ENCODE data around the gene C16orf74. TPM values are rescaled to one million over a fixed set of nuclear protein-coding genes. Genes with fewer than 3 reads are reported as not detected.

The C16orf74 gene
- total RNA-seq, 4 donors from 2014 or later: 5.4 to 13.0 (median 7.9) TPM

DNA sequence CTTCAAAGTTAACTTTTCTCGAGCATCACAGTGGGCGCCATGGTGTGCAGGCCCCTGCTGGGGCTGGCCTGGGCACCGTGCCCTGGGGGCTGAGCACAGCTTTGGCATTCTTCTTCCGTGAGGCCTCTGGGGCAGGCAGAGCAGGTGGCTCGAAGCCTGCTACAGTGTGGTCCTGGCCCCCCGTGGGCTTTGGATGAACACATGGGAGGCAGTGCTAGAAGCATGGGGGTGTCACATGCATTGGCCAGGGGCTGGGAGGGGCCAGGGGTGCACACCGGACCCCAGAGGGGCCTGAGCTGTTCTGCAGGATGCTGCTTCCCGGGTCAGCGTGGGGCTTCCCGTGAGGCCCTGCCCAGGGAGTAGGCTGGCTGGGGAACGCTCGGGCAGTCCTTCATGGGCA is 12.1 kb upstream of the C16orf74 start:
- DNase-seq (ENCODE audit: low spot score in 2 of 2): no peak
- no peak for TF ChIP-seq POLR2A (IDR thresholded peaks at IDR 0.05)
- TF ChIP-seq, protein P1, sequence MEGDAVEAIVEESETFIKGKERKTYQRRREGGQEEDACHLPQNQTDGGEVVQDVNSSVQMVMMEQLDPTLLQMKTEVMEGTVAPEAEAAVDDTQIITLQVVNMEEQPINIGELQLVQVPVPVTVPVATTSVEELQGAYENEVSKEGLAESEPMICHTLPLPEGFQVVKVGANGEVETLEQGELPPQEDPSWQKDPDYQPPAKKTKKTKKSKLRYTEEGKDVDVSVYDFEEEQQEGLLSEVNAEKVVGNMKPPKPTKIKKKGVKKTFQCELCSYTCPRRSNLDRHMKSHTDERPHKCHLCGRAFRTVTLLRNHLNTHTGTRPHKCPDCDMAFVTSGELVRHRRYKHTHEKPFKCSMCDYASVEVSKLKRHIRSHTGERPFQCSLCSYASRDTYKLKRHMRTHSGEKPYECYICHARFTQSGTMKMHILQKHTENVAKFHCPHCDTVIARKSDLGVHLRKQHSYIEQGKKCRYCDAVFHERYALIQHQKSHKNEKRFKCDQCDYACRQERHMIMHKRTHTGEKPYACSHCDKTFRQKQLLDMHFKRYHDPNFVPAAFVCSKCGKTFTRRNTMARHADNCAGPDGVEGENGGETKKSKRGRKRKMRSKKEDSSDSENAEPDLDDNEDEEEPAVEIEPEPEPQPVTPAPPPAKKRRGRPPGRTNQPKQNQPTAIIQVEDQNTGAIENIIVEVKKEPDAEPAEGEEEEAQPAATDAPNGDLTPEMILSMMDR (IDR thresholded peaks at IDR 0.05): no peak
- intact Hi-C loops (cut with DNase I; ENCODE audit: low total_unique reads): no loop called here
- H3K4me3 ChIP-seq (ENCODE audit: low read depth, poor library complexity, severe bottlenecking): no peak overlapping the region
- 90 to 96% methylated on average over 7 to 9 of the region's 12 CpGs for WGBS, 2 donors

DNA sequence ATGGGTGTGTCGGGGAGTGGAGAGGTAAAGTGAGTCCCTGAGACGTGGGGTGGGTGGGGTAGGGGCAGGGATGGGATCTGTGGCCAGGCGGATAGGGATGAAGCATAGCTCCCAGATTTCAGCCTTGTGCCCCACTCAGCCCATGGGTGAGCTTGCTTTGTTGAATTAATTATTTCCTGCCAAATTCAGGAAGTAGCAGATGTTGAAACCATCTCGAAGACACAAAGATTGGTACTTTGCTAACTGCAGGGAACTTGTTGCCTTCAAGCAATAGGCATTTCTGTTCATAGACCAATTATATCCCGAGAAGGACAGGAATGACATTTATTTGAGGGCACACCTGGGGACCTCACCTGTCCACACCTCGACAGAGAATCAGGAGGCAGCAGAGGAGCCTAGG is 11.0 kb upstream of the C16orf74 start:
- 60 to 68% methylated on average over 6 of the region's 6 CpGs for WGBS, 2 donors
- TF ChIP-seq, protein P1 (IDR thresholded peaks at IDR 0.05): no peak
- TF ChIP-seq POLR2A (IDR thresholded peaks at IDR 0.05): no peak

DNA sequence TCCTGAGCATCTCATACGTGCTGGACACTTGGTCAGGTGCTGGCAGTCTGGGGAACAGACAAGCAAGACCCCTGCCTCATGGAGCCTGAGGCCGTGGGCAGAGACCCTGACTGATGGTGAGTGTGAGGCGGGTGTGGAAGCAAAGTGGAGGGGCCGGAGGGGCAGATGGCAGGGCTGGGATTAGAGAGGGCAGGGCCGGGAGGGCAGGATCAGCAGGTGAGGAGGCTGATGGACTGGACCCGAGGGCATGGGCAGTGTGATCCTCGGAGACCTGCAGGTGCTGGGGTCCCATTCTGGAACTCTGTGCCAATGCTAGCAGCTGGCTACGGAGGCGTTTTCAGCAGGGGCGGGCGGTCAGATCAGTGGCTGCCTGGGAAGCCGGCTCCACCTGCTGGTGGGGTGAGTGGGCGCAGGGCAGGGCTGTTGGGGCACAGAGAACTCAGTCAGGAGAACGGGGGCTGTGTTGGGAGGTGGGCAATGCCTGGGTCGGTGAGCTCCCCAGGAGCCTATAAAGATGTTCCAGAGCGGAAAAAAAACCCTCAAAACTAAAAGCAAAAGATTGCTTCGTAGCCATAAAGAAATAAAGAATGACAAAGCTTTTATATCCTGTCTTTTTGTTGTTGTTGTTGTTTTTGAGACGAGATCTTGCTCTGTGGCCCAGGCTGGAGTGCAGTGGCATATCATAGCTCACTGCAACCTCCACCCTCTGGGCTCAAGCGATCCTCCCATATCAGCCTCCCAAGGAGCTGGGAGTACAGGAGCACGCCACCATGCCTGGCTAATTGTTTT is 8.9 kb upstream of the C16orf74 start:
- WGBS, 2 donors: 58 to 67% methylated on average over 20 of the region's 20 CpGs
- no peak for TF ChIP-seq POLR2A (IDR thresholded peaks at IDR 0.05)
- TF ChIP-seq, protein P1 (IDR thresholded peaks at IDR 0.05): no peak
- intact Hi-C loops (cut with DNase I; ENCODE audit: low total_unique reads): no loop called here
- H3K4me3 ChIP-seq (ENCODE audit: low read depth, poor library complexity, severe bottlenecking): no peak overlapping the region
- no peak for DNase-seq (ENCODE audit: low spot score in 2 of 2)

More for the DNA sequence above, 11.0 kb upstream of the C16orf74 start:
- no peak overlapping the region for H3K4me3 ChIP-seq (ENCODE audit: low read depth, poor library complexity, severe bottlenecking)
- no peak for DNase-seq (ENCODE audit: low spot score in 2 of 2)
- intact Hi-C loops (cut with DNase I; ENCODE audit: low total_unique reads): no loop called here

DNA sequence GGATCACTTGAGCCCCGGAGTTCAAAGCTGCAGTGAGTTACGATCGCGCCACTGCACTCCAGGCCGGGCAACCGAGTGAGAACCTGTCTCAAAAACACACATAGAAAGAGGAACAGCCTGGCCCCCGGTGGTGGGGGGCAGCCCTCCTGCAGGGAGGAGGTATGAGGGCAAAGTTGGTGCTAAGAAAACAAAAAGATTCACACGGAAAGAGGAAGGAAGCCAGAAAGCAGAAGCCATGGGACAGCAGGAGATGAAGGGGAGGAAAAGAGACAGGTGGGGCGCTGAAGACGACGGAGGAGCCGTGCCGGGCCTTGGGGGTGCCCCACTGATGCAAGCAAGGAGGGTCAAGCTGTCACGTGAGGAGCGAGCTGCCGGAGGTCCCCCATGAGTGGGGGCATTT is 8.2 kb upstream of the C16orf74 start:
- TF ChIP-seq, protein P1 (IDR thresholded peaks at IDR 0.05): no peak
- no peak for TF ChIP-seq POLR2A (IDR thresholded peaks at IDR 0.05)
- H3K4me3 ChIP-seq (ENCODE audit: low read depth, poor library complexity, severe bottlenecking): no peak overlapping the region
- 62 to 65% methylated on average over 16 of the region's 16 CpGs for WGBS, 2 donors
- no peak for DNase-seq (ENCODE audit: low spot score in 2 of 2)
- intact Hi-C loops (cut with DNase I; ENCODE audit: low total_unique reads): no loop called here

DNA sequence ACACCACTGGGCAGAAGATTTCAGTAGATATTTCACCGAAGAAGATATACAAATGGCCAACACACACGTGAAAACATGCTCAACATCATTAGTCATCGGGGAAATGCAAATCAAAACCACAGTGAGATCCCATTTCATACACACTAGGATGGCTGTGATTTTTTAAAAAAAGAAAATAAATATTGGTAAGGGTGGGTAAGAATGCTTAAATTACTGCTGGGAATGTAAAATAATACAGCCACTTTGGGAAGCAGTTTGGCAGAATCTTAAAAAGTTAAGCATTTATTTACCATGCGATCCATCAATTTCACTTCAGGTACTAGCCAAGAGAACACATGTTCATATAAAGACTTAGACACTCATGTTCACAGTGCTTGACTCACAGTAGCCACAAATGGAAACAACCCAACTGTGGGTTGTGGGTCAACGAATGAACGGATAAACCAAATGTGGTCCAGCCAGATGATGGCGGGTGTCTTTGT is 6.5 kb upstream of the C16orf74 start:
- no peak for TF ChIP-seq POLR2A (IDR thresholded peaks at IDR 0.05)
- TF ChIP-seq, protein P1 (IDR thresholded peaks at IDR 0.05): no peak
- no peak overlapping the region for H3K4me3 ChIP-seq (ENCODE audit: low read depth, poor library complexity, severe bottlenecking)
- DNase-seq (ENCODE audit: low spot score in 2 of 2): no peak
- intact Hi-C loops (cut with DNase I; ENCODE audit: low total_unique reads): no loop called here
- 49 to 50% methylated on average over 7 of the region's 7 CpGs for WGBS, 2 donors
